OCI-LY7 (cell line): ENCODE results near the gene ENTR1. TPM values are rescaled to one million over a fixed set of nuclear protein-coding genes. Genes with fewer than 3 reads are reported as not detected.

Experiments used
- total RNA-seq, 2 experiments: library from RNA; depleted of rRNA in 1 of 2; stranded (reverse); fragments of >200 nt in 1 of 2; shearing (Covaris generic) in 1 of 2; gene quantifications; 2 replicates each; pipeline ENCODE4 v1.2.3, GENCODE V29; 2014 to 2022

The ENTR1 gene
- total RNA-seq, 2 experiments from 2014 or later = 103 to 109 TPM

Other genes with a start within 250 kb of the ENTR1 start
- gene LHX3, start 205.5 kb downstream of the ENTR1 start, total RNA-seq (2014; rRNA removed; shearing (Covaris generic)) = not detected in 2 replicates
- 0.15 TPM in 1 of 2 replicates, not detected in the other for gene LHX3, start 205.5 kb downstream of the ENTR1 start, total RNA-seq (2022)
- gene QSOX2, start 164.8 kb downstream of the ENTR1 start, total RNA-seq (2014; rRNA removed; shearing (Covaris generic)) = 47.8 and 50.0 TPM in 2 replicates
- gene QSOX2, start 164.8 kb downstream of the ENTR1 start, total RNA-seq (2022) = 57.5 and 57.9 TPM in 2 replicates
- not detected in 2 replicates for gene CCDC187, start 106.5 kb downstream of the ENTR1 start, total RNA-seq (2014; rRNA removed; shearing (Covaris generic))
- not detected in 2 replicates for gene CCDC187, start 106.5 kb downstream of the ENTR1 start, total RNA-seq (2022)
- gene GPSM1, start 83.1 kb downstream of the ENTR1 start, total RNA-seq (2014; rRNA removed; shearing (Covaris generic)) = not detected in 2 replicates
- gene GPSM1, start 83.1 kb downstream of the ENTR1 start, total RNA-seq (2022) = not detected in 2 replicates
- 21.2 and 21.8 TPM in 2 replicates for gene DNLZ, start 46.9 kb downstream of the ENTR1 start, total RNA-seq (2014; rRNA removed; shearing (Covaris generic))
- gene DNLZ, start 46.9 kb downstream of the ENTR1 start, total RNA-seq (2022) = 13.1 and 16.8 TPM in 2 replicates
- gene CARD9, start 36.9 kb downstream of the ENTR1 start, total RNA-seq (2014; rRNA removed; shearing (Covaris generic)) = 0.92 and 1.8 TPM in 2 replicates
- gene CARD9, start 36.9 kb downstream of the ENTR1 start, total RNA-seq (2022) = 1.7 and 2.1 TPM in 2 replicates
- 10.2 and 13.4 TPM in 2 replicates for gene SNAPC4, start 10.4 kb downstream of the ENTR1 start, total RNA-seq (2014; rRNA removed; shearing (Covaris generic))
- 15.4 and 16.8 TPM in 2 replicates for gene SNAPC4, start 10.4 kb downstream of the ENTR1 start, total RNA-seq (2022)
- 53.3 and 60.4 TPM in 2 replicates for gene PMPCA, start within 50 bp of the ENTR1 start, total RNA-seq (2014; rRNA removed; shearing (Covaris generic))
- gene PMPCA, start within 50 bp of the ENTR1 start, total RNA-seq (2022) = 76.1 and 76.4 TPM in 2 replicates
- gene INPP5E, start 29.2 kb upstream of the ENTR1 start, total RNA-seq (2014; rRNA removed; shearing (Covaris generic)) = 16.7 and 20.2 TPM in 2 replicates
- gene INPP5E, start 29.2 kb upstream of the ENTR1 start, total RNA-seq (2022) = 21.3 and 27.8 TPM in 2 replicates
- gene SEC16A, start 72.4 kb upstream of the ENTR1 start, total RNA-seq (2014; rRNA removed; shearing (Covaris generic)) = 15.5 and 23.7 TPM in 2 replicates
- 52.0 and 60.1 TPM in 2 replicates for gene SEC16A, start 72.4 kb upstream of the ENTR1 start, total RNA-seq (2022)
- 9.3 and 17.6 TPM in 2 replicates for gene NOTCH1, start 135.4 kb upstream of the ENTR1 start, total RNA-seq (2014; rRNA removed; shearing (Covaris generic))
- 15.5 and 17.9 TPM in 2 replicates for gene NOTCH1, start 135.4 kb upstream of the ENTR1 start, total RNA-seq (2022)